Uterus (tissue), 2 donors: Measurements from ENCODE around the gene DEFB110.

ENCODE experiments used
- POLR2A ChIP-seq, 2 donors: fragments of 450-650 bp; IDR thresholded peaks; one replicate each; pipeline ENCODE4 v1.6.1; 2016; ENCODE audit warnings: antibody characterized with exemption in 2 of 2, mild to moderate bottlenecking in 1 of 2, moderate library complexity in 1 of 2
- TF ChIP-seq, protein P1 (sequence below), 4 experiments: fragments of 200-600 bp in 2 of 4; fragments of 450-650 bp in 2 of 4; sonication (generic) in 2 of 4; IDR thresholded peaks; one replicate each; pipeline ENCODE4 v1.5.1; 2016 to 2019; ENCODE audit warnings: antibody characterized with exemption in 4 of 4, mild to moderate bottlenecking in 2 of 4, moderate library complexity in 1 of 4

DNA sequence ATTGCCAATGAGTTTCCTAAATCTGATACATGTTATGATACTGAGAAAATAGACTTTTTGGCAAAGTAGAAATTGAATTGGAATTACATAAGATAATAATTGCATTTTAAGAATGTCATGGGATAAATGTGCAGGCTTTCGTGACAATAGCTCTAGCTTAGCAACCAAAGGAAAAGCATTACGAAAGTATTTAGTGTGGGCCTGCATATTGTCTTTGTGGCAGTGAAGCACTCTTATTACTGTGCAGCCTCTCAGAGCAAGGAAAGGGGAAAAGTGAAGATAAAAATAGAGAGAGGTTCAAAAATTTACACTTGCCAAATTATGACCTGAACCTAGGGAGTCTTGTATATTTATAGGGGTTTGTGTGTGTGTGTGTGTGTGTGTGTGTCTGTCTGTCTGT, 39.7 kb downstream of the DEFB110 start:
- TF ChIP-seq, protein P1, sequence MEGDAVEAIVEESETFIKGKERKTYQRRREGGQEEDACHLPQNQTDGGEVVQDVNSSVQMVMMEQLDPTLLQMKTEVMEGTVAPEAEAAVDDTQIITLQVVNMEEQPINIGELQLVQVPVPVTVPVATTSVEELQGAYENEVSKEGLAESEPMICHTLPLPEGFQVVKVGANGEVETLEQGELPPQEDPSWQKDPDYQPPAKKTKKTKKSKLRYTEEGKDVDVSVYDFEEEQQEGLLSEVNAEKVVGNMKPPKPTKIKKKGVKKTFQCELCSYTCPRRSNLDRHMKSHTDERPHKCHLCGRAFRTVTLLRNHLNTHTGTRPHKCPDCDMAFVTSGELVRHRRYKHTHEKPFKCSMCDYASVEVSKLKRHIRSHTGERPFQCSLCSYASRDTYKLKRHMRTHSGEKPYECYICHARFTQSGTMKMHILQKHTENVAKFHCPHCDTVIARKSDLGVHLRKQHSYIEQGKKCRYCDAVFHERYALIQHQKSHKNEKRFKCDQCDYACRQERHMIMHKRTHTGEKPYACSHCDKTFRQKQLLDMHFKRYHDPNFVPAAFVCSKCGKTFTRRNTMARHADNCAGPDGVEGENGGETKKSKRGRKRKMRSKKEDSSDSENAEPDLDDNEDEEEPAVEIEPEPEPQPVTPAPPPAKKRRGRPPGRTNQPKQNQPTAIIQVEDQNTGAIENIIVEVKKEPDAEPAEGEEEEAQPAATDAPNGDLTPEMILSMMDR (IDR thresholded peaks at IDR 0.05): no peak
- no peak for TF ChIP-seq POLR2A (IDR thresholded peaks at IDR 0.05)
